Inflammatory macrophage (primary cell): ENCODE measurements around the gene DAO.

Experiments
- DNase-seq, 2 donors: peaks; one replicate each; pipeline ENCODE4 v3.0.0-alpha.2; 2020 to 2022

DAO gene

DNA sequence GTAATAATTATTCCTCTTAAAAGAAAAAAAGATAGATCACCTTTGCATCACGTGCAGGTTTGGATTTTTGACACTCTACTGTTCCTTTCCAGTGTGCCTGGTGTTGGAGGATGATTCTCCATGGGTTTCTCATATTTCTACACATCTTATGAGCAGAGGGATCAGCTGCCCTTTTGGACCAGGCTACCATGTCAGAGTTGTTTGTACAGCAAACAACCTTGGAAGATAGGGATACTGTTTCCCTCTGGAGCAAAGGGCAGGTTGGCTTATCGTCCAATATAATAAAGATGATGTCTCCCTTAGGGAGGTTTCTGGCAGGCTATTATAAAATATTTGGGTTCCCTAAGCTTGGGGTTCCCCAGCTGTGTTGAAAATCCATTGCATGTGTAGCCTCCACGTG lies 42.1 kb downstream of the DAO start:
- DNase-seq = no peak

DNA sequence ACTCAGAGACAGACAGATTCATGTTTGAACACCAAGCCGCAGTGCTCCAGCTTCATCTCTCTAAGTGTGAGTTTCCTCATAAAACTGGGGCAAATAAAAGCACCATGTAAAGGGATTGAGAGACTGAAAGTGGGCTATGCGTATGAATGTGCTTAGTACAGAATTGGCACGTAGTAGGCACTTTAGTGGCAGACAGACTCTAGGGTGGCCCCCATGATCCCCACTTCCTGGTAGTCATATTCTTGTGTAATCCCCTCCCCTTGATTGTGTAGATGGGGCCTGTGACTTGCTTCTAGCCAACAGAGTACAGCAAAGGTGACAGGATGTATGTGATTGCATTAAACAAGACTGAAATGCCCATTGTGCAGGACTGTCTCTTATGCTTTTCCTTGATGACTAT lies 43.0 kb downstream of the DAO start:
- DNase-seq = no peak

DNA sequence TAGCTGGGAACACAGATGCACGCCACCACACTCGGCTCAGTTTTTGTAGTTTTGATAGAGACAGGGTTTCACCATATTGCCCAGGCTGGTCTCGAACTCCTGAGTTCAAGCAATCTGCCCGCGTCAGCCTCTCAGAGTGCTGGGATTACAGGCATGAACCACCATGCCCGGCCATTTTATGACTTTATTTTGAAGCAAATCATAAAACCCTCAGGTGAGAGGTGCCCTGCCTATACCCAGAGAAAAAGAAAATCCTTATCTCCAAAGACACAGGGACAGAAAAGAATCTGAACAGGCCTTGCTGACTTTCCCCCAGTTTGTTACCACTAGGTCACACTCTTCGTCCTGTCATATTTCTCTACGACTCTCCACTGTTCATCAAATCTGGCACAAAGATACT lies 48.8 kb downstream of the DAO start:
- DNase-seq = no peak

DNA sequence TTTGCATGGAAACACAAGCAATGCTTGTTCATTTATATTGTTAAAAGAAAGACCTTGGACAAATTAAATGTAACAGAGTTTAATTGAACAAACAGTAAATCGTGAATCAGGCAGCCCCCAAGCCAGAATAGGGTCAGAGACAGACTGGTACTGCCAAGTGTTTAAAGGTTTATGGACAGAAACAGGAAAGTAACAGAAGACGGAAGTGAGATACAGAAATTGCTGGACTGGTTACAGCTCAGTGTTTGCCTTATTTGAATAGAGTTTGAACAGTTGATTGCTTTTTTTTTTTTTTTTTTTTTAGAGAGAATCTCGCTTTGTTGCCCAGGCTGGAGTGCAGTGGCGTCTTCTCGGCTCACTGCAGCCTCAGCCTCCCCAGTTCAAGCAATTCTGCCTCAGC lies 50.3 kb downstream of the DAO start:
- peak; percentile 11 to 24 for DNase-seq

DNA sequence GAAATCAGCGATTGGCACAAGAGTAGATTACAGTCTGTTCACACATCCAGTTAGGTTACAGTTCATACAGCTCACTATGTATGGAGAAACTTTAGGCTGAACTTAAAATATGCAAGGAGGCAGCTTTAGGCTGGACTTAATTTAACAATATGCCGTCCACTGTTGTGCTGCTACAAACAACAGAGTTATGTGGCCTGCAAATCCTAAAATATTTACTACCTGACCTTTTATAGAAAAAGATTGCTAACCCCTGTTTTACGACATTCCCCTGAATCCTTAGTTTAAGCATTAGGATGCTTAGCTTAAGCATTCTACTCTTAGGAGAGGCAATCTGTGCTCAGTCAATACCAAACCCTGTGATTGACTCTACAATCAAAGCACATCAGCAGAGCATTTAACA lies 50.9 kb downstream of the DAO start:
- DNase-seq = no peak

DNA sequence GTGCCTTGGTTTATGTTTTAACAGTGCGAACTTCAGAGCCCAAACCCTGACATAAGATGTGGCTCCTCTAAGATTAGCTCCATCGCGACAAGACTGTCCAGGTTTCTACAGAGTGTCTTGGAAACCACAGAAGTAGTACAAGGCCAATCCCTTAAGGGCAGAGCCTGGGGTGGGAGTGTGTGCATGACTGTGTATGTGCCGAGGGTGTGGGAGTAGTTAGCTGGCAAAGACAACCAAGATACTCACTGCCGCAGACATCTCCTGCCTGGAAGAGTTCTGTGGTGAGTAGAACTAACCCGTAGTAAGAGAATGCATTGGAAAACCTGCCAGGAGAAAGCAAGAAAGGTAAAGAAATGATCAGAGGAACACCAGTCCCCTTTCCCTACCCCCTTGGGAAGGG lies 54.1 kb downstream of the DAO start:
- DNase-seq = no peak

DNA sequence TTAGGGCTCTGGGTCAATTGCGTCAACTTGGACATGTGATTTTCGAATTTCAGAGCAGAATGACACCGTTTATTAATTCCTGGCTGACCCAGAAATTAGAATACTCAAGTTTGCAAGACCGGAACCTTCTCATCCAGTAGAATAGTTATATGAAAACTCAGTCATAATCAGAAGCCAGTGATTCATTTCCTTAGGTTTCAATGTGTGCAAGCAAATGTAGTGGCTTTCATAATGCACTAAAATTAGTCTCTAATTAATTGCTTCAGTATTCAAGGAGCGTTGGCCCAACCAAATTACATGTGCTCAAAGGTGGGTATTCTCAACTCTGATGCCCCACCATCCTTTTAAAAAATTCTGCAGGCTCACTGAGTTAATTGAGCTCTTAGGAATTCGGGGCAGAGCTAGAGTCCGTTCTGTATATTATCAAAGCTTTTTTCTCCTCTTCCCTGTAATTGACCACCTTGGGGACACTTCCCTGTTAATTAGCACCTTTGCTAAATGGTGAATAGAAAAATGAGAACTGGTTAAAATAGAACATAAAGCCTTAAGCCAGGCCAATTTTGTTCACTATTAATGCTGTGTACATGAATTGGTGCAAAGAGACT lies 55.4 kb downstream of the DAO start:
- DNase-seq = no peak

DNA sequence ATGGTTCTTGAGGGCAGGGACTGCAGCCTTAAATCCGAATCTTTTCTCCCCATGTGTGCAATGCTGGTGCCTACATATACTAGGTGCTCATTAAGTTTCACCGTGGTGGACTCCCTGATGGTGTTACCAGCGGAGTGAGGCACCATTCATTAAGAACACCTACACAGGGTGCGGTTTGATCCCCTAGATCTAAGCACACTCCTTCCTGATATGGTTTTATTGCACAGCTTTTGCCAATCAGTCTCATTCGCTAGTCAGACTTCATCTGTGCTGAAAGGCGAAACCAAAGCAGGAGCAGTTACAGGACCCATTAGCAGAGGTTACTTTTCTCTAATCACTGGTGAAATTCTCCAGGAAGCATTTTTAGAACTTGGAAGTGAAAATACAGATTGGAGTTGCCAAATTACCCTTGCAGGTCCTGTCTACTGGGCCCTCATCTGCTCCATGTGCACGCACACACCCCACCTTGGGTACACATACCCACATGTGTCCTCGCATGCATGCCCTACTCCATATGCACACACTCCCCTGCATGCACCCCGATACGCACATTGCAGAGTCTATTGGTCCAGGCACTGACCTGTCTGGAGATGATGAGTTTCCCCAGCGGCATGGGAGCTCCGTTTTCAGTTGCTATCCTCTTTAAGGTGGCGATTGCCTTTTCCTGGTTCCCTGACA lies 58.5 kb downstream of the DAO start:
- DNase-seq = no peak

DNA sequence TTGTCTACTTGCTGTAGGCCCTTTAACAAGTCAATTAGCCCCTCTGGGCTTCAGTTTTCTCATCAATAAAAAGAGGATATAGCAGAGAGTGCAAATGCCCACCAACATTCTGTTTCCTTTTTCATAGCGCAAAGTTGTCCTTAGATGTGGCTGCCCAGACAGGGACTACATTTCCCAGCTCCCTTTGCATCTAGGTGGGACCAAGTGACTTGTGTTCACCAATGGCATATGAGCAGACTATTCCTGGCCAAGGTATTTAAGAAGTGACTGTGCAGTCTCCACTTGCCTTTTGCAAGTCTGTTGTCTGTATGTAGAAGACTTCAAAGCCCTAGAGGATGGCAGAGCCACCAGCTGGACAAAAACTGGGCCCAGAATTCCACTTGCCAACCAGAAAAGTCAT lies 59.7 kb downstream of the DAO start:
- peak; percentile 52 to 62 for DNase-seq

DNA sequence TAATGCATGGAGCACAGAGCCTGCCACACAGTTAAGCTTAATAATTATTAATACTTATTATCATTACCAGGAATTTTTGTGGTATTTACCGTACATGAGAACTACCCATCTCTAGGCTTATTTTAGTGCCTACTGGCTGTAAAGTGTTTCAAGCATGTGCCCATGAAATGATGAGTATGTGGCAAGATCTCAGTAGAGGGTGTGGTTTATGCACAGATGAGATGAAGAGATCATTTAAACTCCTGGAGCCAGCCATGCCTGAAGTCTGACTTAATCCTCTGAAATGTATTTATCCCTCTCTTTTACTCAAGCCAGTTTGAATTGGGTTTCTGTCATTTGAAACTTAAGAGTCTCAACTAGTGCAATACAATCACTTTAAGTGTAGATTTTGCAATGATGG lies 60.2 kb downstream of the DAO start:
- peak in 1 of 2 donors; percentile 4 for DNase-seq

DNA sequence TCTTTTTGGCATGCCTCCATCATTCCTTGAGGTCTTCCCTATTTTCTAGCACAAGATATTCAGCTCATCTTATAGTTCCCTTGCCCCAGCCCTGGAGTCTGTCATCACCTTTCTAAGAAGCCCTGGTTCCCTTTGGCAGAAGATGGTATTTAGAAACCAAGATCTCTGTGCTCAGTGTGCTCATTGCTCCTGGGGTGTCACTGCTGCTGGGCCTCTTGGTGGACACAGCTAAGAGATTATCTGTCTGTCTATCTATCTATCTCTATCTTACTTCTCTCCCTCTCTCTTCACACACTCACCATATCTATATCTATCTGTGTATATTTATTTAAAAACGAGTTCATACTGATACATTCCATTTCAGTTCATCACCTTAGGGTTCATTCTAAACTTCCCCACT lies 67.2 kb downstream of the DAO start:
- DNase-seq = peak in 1 of 2 donors; percentile 18

DNA sequence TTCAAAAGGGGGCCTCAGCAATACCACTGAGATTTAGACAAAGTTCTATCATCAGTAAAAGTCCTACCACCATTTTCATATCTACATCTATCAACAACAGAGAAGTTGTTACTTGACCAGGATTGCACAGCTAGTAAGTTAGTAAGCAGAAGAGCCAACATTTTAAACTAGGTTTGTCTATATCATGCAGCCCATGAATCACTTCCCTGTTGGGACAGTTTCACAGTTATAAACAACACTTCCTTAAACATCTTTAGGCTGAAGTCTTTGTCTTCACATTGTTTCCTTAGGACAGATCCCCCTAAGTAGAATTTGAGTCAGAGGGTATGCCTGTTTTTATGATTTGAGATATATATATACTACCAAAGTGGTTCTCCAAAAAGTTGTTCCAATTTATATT lies 68.5 kb downstream of the DAO start:
- DNase-seq = peak; percentile 72 to 80

DNA sequence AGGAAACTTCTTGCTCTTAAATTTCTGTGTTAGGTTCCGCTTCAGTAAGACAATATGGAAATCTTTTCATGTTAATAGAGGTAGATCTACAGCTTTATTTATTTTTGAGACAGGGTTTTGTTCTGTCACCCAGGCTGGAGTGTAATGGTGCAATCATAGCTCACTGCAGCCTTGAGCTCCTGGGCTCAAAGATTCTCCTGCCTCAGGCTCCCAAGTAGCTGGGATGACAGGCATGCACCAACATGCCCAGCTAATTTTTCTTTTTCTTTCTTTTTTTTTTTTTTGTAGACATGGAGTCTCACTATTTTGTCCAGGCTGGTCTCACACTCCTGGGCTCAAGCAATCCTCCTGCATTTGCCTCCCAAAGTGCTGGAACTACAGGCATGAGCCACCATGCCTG lies 70.1 kb downstream of the DAO start:
- no peak for DNase-seq
